ENCODE data around the gene TLL1. TPM values are rescaled to one million over a fixed set of nuclear protein-coding genes. Genes with fewer than 3 reads are reported as not detected.

Gene TLL1
- polyA plus RNA-seq, 2 of the 4 experiments (the other 2 are of a cell fraction): 0.01 to 0.13 TPM

DNA sequence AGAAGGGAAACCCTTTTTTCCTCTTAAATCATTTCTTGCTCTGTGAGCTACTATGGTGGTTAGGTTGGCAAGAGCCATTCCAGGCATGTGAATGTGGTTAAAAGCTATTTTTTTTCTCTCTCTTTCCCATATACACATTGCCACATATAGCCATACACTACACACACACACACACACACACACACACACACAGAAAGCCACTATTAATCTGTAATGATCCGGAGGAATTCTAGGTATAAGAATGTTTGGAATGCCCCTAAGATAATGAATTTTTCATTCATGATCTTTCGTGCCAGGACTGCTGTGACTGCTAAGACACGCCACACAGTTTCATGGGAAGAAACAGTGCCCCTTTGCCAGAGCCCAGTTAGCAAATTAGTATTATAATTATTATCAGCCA lies 21.8 kb upstream of the TLL1 start (continued):
- TF ChIP-seq, protein P1, sequence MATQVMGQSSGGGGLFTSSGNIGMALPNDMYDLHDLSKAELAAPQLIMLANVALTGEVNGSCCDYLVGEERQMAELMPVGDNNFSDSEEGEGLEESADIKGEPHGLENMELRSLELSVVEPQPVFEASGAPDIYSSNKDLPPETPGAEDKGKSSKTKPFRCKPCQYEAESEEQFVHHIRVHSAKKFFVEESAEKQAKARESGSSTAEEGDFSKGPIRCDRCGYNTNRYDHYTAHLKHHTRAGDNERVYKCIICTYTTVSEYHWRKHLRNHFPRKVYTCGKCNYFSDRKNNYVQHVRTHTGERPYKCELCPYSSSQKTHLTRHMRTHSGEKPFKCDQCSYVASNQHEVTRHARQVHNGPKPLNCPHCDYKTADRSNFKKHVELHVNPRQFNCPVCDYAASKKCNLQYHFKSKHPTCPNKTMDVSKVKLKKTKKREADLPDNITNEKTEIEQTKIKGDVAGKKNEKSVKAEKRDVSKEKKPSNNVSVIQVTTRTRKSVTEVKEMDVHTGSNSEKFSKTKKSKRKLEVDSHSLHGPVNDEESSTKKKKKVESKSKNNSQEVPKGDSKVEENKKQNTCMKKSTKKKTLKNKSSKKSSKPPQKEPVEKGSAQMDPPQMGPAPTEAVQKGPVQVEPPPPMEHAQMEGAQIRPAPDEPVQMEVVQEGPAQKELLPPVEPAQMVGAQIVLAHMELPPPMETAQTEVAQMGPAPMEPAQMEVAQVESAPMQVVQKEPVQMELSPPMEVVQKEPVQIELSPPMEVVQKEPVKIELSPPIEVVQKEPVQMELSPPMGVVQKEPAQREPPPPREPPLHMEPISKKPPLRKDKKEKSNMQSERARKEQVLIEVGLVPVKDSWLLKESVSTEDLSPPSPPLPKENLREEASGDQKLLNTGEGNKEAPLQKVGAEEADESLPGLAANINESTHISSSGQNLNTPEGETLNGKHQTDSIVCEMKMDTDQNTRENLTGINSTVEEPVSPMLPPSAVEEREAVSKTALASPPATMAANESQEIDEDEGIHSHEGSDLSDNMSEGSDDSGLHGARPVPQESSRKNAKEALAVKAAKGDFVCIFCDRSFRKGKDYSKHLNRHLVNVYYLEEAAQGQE (IDR thresholded peaks at IDR 0.05): no peak
- TF ChIP-seq HDAC2 (IDR thresholded peaks at IDR 0.05): no peak
- TF ChIP-seq, protein P2, sequence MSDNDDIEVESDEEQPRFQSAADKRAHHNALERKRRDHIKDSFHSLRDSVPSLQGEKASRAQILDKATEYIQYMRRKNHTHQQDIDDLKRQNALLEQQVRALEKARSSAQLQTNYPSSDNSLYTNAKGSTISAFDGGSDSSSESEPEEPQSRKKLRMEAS (IDR thresholded peaks at IDR 0.05): no peak
- TF ChIP-seq RARB (CRISPR knock-in tag; IDR thresholded peaks at IDR 0.05): no peak
- no peak for TF ChIP-seq CBX8 (IDR thresholded peaks at IDR 0.05)
- TF ChIP-seq BCL3 (IDR thresholded peaks at IDR 0.05): no peak
- TF ChIP-seq NPAS2 (CRISPR knock-in tag; IDR thresholded peaks at IDR 0.05; ENCODE audit: borderline replicate concordance): no peak
- no peak for TF ChIP-seq RAD21 (conservative IDR thresholded peaks at IDR 0.05 in 1 of 2, IDR thresholded peaks at IDR 0.05 in 1 of 2)

GRCh38 chr4:165855191-165855590 lies 17.8 kb upstream of the TLL1 start:
- ChIA-PET POLR2A (no interaction called here), CTCF (no interaction called here)
- DNase-seq (ENCODE audit: low read depth in 1 of 2, low spot score in 1 of 2) (no peak), ATAC-seq (no peak), FAIRE-seq (no peak)
- Histone ChIP-seq H3K4me1 (no peaks in the 10 kb centered on the region), H3K27ac (no peak overlapping the region), H3K9me3 (no peaks in the 10 kb centered on the region), H3K4me3 (no peak overlapping the region), H3K4me2 (no peak overlapping the region)
- TF ChIP-seq CHD4 (IDR thresholded peaks at IDR 0.05; ENCODE audit: borderline replicate concordance) (no peak), KDM5A (IDR thresholded peaks at IDR 0.05) (no peak), EHF (CRISPR knock-in tag; IDR thresholded peaks at IDR 0.05) (no peak), RFX5 (IDR thresholded peaks at IDR 0.05) (no peak), HOXA7 (CRISPR knock-in tag; IDR thresholded peaks at IDR 0.05) (no peak), NPAS2 (CRISPR knock-in tag; IDR thresholded peaks at IDR 0.05; ENCODE audit: borderline replicate concordance) (no peak), HDAC2 (IDR thresholded peaks at IDR 0.05) (no peak), TFCP2L1 (CRISPR knock-in tag; IDR thresholded peaks at IDR 0.05) (no peak), ZSCAN20 (CRISPR knock-in tag; IDR thresholded peaks at IDR 0.05) (no peak)
- TF ChIP-seq, protein P3, sequence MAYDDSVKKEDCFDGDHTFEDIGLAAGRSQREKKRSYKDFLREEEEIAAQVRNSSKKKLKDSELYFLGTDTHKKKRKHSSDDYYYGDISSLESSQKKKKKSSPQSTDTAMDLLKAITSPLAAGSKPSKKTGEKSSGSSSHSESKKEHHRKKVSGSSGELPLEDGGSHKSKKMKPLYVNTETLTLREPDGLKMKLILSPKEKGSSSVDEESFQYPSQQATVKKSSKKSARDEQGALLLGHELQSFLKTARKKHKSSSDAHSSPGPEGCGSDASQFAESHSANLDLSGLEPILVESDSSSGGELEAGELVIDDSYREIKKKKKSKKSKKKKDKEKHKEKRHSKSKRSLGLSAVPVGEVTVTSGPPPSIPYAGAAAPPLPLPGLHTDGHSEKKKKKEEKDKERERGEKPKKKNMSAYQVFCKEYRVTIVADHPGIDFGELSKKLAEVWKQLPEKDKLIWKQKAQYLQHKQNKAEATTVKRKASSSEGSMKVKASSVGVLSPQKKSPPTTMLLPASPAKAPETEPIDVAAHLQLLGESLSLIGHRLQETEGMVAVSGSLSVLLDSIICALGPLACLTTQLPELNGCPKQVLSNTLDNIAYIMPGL (CRISPR knock-in tag; IDR thresholded peaks at IDR 0.05; ENCODE audit: borderline replicate concordance): no peak

DNA sequence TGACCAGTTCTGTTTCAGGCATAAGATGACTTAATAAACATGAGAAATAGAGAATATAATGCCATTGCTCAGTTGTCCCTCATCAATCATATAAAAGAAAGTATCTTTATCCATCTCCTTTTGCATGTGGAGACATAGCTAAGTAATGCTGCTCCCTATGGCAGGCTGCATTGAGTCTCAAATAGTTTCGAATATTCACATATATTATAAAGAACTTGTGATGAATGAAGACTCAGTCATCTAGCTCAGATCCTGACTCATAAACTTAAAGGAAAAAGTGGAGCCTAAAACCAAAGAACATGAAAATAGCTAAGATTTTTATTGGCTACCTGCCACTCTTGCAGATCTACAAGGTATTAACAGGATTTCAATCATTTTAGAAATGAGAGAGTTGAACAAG lies 11.7 kb upstream of the TLL1 start:
- ATAC-seq: no peak
- no peak for DNase-seq (ENCODE audit: low read depth in 1 of 2, low spot score in 1 of 2)
- no peak overlapping the region for H3K27ac ChIP-seq
- H3K4me3 ChIP-seq: no peak overlapping the region
- ChIA-PET POLR2A (no interaction called here), CTCF (interaction anchor here (1.3 kb wide), 1 partner anchor 16 kb away, joined by 3 read pairs; no protein-coding TSS in a partner anchor)
- no peaks in the 10 kb centered on the region for H3K4me1 ChIP-seq
- H3K4me2 ChIP-seq: no peak overlapping the region
- no peak for FAIRE-seq
- H3K9me3 ChIP-seq: no peaks in the 10 kb centered on the region
- 7% methylated on average over 1 of the region's 1 CpG for WGBS (ENCODE audit: missing lambda C conversion rate)
- TF ChIP-seq, protein P4, sequence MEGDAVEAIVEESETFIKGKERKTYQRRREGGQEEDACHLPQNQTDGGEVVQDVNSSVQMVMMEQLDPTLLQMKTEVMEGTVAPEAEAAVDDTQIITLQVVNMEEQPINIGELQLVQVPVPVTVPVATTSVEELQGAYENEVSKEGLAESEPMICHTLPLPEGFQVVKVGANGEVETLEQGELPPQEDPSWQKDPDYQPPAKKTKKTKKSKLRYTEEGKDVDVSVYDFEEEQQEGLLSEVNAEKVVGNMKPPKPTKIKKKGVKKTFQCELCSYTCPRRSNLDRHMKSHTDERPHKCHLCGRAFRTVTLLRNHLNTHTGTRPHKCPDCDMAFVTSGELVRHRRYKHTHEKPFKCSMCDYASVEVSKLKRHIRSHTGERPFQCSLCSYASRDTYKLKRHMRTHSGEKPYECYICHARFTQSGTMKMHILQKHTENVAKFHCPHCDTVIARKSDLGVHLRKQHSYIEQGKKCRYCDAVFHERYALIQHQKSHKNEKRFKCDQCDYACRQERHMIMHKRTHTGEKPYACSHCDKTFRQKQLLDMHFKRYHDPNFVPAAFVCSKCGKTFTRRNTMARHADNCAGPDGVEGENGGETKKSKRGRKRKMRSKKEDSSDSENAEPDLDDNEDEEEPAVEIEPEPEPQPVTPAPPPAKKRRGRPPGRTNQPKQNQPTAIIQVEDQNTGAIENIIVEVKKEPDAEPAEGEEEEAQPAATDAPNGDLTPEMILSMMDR (IDR thresholded peaks at IDR 0.05): no peak
- TF ChIP-seq ELK1 (IDR thresholded peaks at IDR 0.05; ENCODE audit: low read depth, low read length): no peak
- TF ChIP-seq BCL3 (IDR thresholded peaks at IDR 0.05): no peak
- no peak for TF ChIP-seq MYC (IDR thresholded peaks at IDR 0.05; ENCODE audit: borderline replicate concordance, low read length)
- TF ChIP-seq FOSL2 (IDR thresholded peaks at IDR 0.05): no peak
- no peak for TF ChIP-seq FOSL2 (CRISPR knock-in tag; IDR thresholded peaks at IDR 0.05)
- no peak for TF ChIP-seq TP53 (CRISPR knock-in tag; IDR thresholded peaks at IDR 0.05)
- TF ChIP-seq NFE2L2 (conservative IDR thresholded peaks at IDR 0.05; ENCODE audit: low read length): no peak
- no peak for TF ChIP-seq CEBPB (IDR thresholded peaks at IDR 0.05)
- no peak for TF ChIP-seq ZSCAN20 (CRISPR knock-in tag; IDR thresholded peaks at IDR 0.05)
- no peak for TF ChIP-seq KDM5A (IDR thresholded peaks at IDR 0.05)
- no peak for TF ChIP-seq FOXS1 (CRISPR knock-in tag; IDR thresholded peaks at IDR 0.05)

Measured in A549 (cell line).